GM19193 (cell line): ENCODE data around the gene INO80B.

Experiments
- POLR2A ChIP-seq: IDR thresholded peaks from 4 replicates; pipeline ENCODE4 v1.6.1; 2011; ENCODE audit not compliant: insufficient read depth, insufficient read length; ENCODE audit errors: extremely low read depth

INO80B gene

GRCh38 chr2:74461187-74462053, 6.5 kb downstream of the INO80B start:
- no peak for TF ChIP-seq POLR2A

- TF ChIP-seq POLR2A, result no peak
Observed at GRCh38 chr2:74462054-74462785, 7.3 kb downstream of the INO80B start.

- TF ChIP-seq POLR2A, result no peak
Observed at GRCh38 chr2:74462786-74463105, 7.9 kb downstream of the INO80B start.

- TF ChIP-seq POLR2A, result no peak
Observed at GRCh38 chr2:74464406-74464805, 9.5 kb downstream of the INO80B start.

GRCh38 chr2:74471332-74472065, 16.6 kb downstream of the INO80B start:
- no peak for TF ChIP-seq POLR2A

- TF ChIP-seq POLR2A, result peak; percentile 95
Observed at GRCh38 chr2:74472086-74472944, 17.4 kb downstream of the INO80B start, which contains the start of gene MRPL53. TSS of gene MRPL53 (minus strand) at chr2:74472680. CDS start at chr2:74472660, 20 bp downstream.

GRCh38 chr2:74472945-74473258, 18.0 kb downstream of the INO80B start:
- no peak for TF ChIP-seq POLR2A

GRCh38 chr2:74474481-74474880, 19.6 kb downstream of the INO80B start:
- TF ChIP-seq POLR2A, result no peak

GRCh38 chr2:74474899-74475298, 20.0 kb downstream of the INO80B start:
- TF ChIP-seq POLR2A, result no peak

- TF ChIP-seq POLR2A, result no peak
Observed at GRCh38 chr2:74481431-74481830, 26.5 kb downstream of the INO80B start.

- TF ChIP-seq POLR2A, result no peak
Observed at GRCh38 chr2:74481961-74482800, 27.3 kb downstream of the INO80B start.

- TF ChIP-seq POLR2A, result peak; percentile 79
Observed at GRCh38 chr2:74482801-74483674, 28.2 kb downstream of the INO80B start, which contains the start of the genes CCDC142 and TTC31. TSS of gene CCDC142 (minus strand) at chr2:74482998. CDS start at chr2:74482837, 161 bp downstream. TSS of gene TTC31 (plus strand) at chr2:74483081. CDS start at chr2:74483096, 15 bp downstream.

- TF ChIP-seq POLR2A, result no peak
Observed at GRCh38 chr2:74486141-74486540, 31.3 kb downstream of the INO80B start.
